ENCODE data around the gene AGTRAP. TPM values are rescaled to one million over a fixed set of nuclear protein-coding genes. Genes with fewer than 3 reads are reported as not detected.

Gene AGTRAP
- total RNA-seq, 1 donor from 2014 or later = 38.6 TPM

DNA sequence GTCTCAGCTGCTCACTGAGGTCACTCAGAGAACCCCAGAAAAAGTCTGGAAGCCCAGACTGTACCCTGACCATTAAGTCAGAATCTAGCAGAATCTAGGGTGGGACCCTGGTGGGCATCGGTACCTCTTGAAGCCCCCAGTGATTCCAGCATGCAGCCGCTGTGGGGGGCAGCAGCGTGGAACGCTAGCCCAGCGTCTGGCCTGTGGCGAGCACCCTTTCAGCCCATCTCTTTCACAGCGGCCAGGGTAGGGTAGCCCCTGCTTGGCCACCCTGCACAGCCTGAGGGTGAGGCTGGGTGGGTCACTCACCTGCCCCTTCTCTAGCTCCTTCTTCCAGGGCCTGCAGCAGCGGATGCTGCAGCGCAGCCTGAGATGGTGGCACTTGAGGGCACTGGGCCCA lies 42.4 kb downstream of the AGTRAP start:
- no peaks in the 10 kb centered on the region for H3K9me3 Mint-ChIP-seq
- no peak overlapping the region for H3K4me3 Mint-ChIP-seq
- TF ChIP-seq, protein P1, sequence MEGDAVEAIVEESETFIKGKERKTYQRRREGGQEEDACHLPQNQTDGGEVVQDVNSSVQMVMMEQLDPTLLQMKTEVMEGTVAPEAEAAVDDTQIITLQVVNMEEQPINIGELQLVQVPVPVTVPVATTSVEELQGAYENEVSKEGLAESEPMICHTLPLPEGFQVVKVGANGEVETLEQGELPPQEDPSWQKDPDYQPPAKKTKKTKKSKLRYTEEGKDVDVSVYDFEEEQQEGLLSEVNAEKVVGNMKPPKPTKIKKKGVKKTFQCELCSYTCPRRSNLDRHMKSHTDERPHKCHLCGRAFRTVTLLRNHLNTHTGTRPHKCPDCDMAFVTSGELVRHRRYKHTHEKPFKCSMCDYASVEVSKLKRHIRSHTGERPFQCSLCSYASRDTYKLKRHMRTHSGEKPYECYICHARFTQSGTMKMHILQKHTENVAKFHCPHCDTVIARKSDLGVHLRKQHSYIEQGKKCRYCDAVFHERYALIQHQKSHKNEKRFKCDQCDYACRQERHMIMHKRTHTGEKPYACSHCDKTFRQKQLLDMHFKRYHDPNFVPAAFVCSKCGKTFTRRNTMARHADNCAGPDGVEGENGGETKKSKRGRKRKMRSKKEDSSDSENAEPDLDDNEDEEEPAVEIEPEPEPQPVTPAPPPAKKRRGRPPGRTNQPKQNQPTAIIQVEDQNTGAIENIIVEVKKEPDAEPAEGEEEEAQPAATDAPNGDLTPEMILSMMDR (conservative IDR thresholded peaks at IDR 0.05) = no peak
- no peak overlapping the region for H3K27ac Mint-ChIP-seq
- no peaks in the 10 kb centered on the region for H3K36me3 Mint-ChIP-seq
- no peaks in the 10 kb centered on the region for H3K27me3 Mint-ChIP-seq
- no peaks in the 10 kb centered on the region for H3K4me1 Mint-ChIP-seq (ENCODE audit: unreplicated experiment)
- DNase-seq (ENCODE audit: extremely low spot score, unreplicated experiment) = no peak

DNA sequence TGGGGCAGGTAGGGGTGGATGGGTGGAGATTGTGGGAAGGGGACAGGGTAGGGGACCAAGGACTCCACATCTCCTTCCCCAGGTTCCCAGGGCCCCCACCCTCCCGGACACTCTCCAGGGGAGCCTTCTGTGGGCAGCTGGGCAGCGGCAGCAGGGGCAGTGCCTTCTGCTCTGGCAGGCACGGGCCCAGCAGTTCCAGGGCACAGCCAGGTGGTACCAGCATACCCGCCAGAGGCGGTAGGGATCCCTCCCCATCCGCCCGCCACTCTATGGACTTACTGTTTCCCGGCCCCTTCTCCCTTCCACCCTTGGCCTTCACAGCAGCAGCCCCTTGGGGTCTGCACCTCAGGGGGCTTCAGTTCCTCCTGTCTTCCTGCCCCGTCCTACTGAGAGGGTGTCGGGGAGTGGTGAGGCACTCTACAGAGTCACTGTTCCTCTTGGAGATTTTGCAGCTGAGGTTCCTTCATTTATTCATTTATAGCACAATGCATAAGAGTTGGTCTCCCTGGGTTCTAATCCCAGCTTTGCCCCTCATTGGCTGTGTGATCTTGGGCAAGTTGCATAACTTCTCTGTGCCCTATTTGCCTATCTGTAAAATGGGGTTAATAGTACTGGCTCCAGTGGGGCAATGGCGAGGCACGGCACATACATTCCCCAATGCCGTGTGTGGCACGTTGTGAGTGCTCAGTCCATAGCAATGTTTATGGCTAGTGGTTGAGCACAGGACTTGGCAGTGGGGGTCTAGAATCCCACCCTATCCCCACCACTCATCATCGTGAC lies 43.1 kb downstream of the AGTRAP start:
- H3K36me3 Mint-ChIP-seq = no peaks in the 10 kb centered on the region
- no peak for DNase-seq (ENCODE audit: extremely low spot score, unreplicated experiment)
- H3K27me3 Mint-ChIP-seq = no peaks in the 10 kb centered on the region
- TF ChIP-seq, protein P1 (conservative IDR thresholded peaks at IDR 0.05) = no peak
- no peak overlapping the region for H3K4me3 Mint-ChIP-seq
- H3K27ac Mint-ChIP-seq = no peak overlapping the region
- H3K4me1 Mint-ChIP-seq (ENCODE audit: unreplicated experiment) = no peaks in the 10 kb centered on the region
- no peaks in the 10 kb centered on the region for H3K9me3 Mint-ChIP-seq

DNA sequence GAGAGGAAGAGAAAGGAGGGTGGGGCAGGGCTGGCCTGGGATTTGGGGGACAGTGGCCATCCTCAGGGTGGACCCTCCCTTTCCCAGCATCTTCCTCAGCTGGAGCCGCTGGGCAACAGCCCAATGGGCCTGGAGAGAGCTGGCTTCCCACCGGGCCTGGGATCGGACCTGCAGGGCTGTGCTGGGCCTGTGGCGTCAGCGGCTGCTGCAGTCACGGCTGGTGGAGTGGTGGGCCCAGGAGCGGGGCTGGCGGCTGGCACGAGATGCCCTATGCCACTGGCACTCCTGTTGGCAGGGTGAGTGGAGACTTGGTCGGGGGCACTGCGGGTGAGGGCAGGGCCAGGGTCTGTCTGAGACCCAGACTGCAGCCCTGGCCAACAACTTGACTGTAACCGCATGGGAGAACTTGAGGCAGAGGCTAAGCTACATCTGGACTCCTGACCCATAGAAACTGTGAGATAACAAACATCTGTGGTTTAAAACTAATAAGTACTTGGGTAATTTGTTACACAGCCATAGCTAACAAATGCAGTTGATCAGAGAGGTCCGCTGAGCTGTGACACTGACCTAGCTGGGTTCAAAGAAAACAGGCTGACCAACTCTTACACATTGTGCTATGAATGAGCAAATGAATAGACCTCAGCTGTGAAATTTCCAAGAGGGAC lies 43.9 kb downstream of the AGTRAP start:
- Mint-ChIP-seq H3K27ac (no peak overlapping the region), H3K4me3 (no peak overlapping the region), H3K27me3 (no peaks in the 10 kb centered on the region), H3K9me3 (no peaks in the 10 kb centered on the region), H3K4me1 (ENCODE audit: unreplicated experiment) (no peaks in the 10 kb centered on the region), H3K36me3 (no peaks in the 10 kb centered on the region)
- TF ChIP-seq, protein P1 (conservative IDR thresholded peaks at IDR 0.05) = no peak
- no peak for DNase-seq (ENCODE audit: extremely low spot score, unreplicated experiment)

DNA sequence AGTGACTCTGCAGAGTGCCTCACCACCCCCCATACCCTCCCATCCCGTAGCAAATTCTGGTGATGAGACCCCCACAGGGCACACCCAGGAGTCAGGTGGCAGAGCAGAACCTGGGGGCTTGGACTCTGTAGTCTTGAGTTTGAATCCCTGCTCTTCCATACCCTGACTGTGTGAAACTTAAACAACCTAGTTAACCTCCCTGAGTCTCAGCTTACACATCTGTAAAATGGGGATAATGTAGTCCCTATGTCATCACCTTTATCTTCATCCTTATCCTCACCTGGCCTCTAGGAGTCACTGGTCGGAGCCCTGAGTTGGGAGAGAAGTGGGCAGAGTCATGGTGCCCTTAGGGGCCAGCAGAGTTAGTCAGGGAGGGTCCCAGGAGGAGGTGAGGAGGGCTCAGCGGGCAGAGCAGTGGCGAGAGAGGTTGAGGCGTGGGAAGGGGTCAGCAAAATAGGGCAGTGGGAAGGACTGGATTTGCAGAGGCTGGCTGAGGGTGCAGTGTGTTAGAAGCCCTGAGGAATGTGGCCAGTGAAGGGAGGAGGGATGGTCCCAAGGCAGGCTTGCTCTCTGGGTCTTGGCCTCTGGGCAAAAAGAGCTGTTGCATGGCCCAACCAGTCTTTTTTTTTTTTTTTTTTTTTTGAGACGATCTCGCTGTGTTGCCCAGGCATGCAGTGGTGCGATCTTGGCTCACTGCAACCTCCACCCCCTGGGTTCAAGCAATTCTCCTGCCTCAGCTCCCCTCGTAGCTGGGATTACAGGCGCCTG lies 44.6 kb downstream of the AGTRAP start:
- H3K9me3 Mint-ChIP-seq = no peaks in the 10 kb centered on the region
- H3K36me3 Mint-ChIP-seq = no peaks in the 10 kb centered on the region
- no peak overlapping the region for H3K4me3 Mint-ChIP-seq
- no peaks in the 10 kb centered on the region for H3K27me3 Mint-ChIP-seq
- TF ChIP-seq, protein P1 (conservative IDR thresholded peaks at IDR 0.05) = no peak
- DNase-seq (ENCODE audit: extremely low spot score, unreplicated experiment) = no peak
- H3K4me1 Mint-ChIP-seq (ENCODE audit: unreplicated experiment) = no peaks in the 10 kb centered on the region
- H3K27ac Mint-ChIP-seq = no peak overlapping the region

DNA sequence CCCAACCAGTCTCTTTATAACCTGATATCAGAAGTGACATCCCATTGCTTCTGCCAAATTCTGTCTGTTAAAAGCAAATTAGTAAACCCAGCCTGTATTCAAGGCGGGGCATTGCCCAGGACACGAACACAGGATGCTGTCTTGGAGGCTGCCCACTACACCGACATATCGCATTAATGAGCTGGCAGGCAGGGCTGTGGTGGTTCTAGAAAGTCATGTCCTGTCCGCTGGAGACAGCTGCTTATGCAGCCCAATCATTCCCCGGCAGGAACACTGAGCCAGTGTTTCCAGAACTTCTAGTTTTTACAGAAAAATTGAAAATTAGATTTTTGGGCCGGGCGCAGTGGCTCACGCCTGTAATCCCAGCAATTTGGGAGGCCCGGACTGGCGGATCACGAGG lies 45.4 kb downstream of the AGTRAP start:
- no peaks in the 10 kb centered on the region for H3K27me3 Mint-ChIP-seq
- TF ChIP-seq, protein P1 (conservative IDR thresholded peaks at IDR 0.05) = no peak
- DNase-seq (ENCODE audit: extremely low spot score, unreplicated experiment) = no peak
- H3K4me1 Mint-ChIP-seq (ENCODE audit: unreplicated experiment) = no peaks in the 10 kb centered on the region
- H3K36me3 Mint-ChIP-seq = no peaks in the 10 kb centered on the region
- H3K4me3 Mint-ChIP-seq = no peak overlapping the region
- no peak overlapping the region for H3K27ac Mint-ChIP-seq
- H3K9me3 Mint-ChIP-seq = no peaks in the 10 kb centered on the region

Measured in type B pancreatic cell (in vitro differentiated cells).